Neural cell (in vitro differentiated cells): ENCODE results near the gene SLC29A3.

Experiments used
- EP300 ChIP-seq: fragments of 450-650 bp; conservative IDR thresholded peaks from 2 replicates; pipeline ENCODE4 v1.6.1; 2014; ENCODE audit warnings: antibody characterized with exemption, mild to moderate bottlenecking, moderate library complexity; ENCODE audit not compliant: poor library complexity, severe bottlenecking
- EZH2 ChIP-seq: fragments of 200-600, 300-800 bp; shearing (Covaris generic), sonication (generic); IDR thresholded peaks from 2 replicates; pipeline ENCODE4 v1.6.1; 2014; ENCODE audit warnings: antibody characterized with exemption, low read length, borderline replicate concordance, mild to moderate bottlenecking; ENCODE audit not compliant: insufficient read depth, poor library complexity, severe bottlenecking
- MXI1 ChIP-seq: fragments of 450-650 bp; conservative IDR thresholded peaks from 2 replicates; pipeline ENCODE4 v1.6.1; 2014; ENCODE audit warnings: antibody characterized with exemption, mild to moderate bottlenecking; ENCODE audit not compliant: poor library complexity, severe bottlenecking
- POLR2AphosphoS5 ChIP-seq: IDR thresholded peaks from 2 replicates; pipeline ENCODE4 v1.6.1; 2012
- SMC3 ChIP-seq: fragments of 450-650 bp; conservative IDR thresholded peaks from 2 replicates; pipeline ENCODE4 v1.6.1; 2014; ENCODE audit warnings: antibody characterized with exemption, mild to moderate bottlenecking, moderate library complexity; ENCODE audit not compliant: poor library complexity
- TF ChIP-seq, protein P1 (sequence below): fragments of 450-650 bp; IDR thresholded peaks from 2 replicates; pipeline ENCODE4 v1.5.1; 2014; ENCODE audit warnings: antibody characterized with exemption, mild to moderate bottlenecking, moderate library complexity; ENCODE audit not compliant: poor library complexity, severe bottlenecking
- TF ChIP-seq, protein P2 (sequence below): IDR thresholded peaks from 2 replicates; pipeline ENCODE4 v1.6.1; 2012; ENCODE audit warnings: borderline replicate concordance

DNA sequence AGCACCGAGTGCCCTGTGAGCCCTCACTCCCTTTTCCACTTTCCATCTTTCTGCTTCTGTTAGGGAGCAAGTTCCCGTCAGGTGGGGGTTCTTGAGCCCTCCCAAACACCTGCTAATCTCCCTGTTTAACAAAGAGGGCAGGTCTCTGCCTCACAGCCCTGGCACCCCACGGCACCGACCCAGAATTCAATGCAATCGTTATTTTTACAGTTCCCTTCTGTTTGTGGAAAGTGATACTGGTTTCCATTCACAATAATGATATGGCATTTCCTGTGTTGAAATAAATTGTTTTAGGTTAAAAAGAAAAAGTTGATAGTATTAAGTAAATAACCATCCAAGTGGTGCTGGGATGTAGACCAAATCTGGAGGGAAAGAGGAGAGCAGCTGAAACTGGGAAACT is 38.8 kb upstream of the SLC29A3 start:
- TF ChIP-seq, protein P1, sequence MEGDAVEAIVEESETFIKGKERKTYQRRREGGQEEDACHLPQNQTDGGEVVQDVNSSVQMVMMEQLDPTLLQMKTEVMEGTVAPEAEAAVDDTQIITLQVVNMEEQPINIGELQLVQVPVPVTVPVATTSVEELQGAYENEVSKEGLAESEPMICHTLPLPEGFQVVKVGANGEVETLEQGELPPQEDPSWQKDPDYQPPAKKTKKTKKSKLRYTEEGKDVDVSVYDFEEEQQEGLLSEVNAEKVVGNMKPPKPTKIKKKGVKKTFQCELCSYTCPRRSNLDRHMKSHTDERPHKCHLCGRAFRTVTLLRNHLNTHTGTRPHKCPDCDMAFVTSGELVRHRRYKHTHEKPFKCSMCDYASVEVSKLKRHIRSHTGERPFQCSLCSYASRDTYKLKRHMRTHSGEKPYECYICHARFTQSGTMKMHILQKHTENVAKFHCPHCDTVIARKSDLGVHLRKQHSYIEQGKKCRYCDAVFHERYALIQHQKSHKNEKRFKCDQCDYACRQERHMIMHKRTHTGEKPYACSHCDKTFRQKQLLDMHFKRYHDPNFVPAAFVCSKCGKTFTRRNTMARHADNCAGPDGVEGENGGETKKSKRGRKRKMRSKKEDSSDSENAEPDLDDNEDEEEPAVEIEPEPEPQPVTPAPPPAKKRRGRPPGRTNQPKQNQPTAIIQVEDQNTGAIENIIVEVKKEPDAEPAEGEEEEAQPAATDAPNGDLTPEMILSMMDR = no peak
- TF ChIP-seq POLR2AphosphoS5 (no peak), EP300 (no peak), SMC3 (no peak), EZH2 (no peak), MXI1 (no peak)
- TF ChIP-seq, protein P2, sequence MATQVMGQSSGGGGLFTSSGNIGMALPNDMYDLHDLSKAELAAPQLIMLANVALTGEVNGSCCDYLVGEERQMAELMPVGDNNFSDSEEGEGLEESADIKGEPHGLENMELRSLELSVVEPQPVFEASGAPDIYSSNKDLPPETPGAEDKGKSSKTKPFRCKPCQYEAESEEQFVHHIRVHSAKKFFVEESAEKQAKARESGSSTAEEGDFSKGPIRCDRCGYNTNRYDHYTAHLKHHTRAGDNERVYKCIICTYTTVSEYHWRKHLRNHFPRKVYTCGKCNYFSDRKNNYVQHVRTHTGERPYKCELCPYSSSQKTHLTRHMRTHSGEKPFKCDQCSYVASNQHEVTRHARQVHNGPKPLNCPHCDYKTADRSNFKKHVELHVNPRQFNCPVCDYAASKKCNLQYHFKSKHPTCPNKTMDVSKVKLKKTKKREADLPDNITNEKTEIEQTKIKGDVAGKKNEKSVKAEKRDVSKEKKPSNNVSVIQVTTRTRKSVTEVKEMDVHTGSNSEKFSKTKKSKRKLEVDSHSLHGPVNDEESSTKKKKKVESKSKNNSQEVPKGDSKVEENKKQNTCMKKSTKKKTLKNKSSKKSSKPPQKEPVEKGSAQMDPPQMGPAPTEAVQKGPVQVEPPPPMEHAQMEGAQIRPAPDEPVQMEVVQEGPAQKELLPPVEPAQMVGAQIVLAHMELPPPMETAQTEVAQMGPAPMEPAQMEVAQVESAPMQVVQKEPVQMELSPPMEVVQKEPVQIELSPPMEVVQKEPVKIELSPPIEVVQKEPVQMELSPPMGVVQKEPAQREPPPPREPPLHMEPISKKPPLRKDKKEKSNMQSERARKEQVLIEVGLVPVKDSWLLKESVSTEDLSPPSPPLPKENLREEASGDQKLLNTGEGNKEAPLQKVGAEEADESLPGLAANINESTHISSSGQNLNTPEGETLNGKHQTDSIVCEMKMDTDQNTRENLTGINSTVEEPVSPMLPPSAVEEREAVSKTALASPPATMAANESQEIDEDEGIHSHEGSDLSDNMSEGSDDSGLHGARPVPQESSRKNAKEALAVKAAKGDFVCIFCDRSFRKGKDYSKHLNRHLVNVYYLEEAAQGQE = no peak
